Liver (tissue), 9 donors: ENCODE results near the gene AP2A2. TPM values are rescaled to one million over a fixed set of nuclear protein-coding genes. Genes with fewer than 3 reads are reported as not detected.

ENCODE experiments used
- DNase-seq: peaks from one replicate; pipeline ENCODE4 v3.0.0-alpha.2; 2017; ENCODE audit warnings: low spot score
- H3K27ac ChIP-seq, 2 donors: one replicate each; pipeline ENCODE4 v1.7.0; 2013; ENCODE audit warnings: inconsistent platforms in 2 of 2, low read length in 2 of 2, control low read depth in 1 of 2, low read depth in 1 of 2, mild to moderate bottlenecking in 1 of 2
- H3K27me3 ChIP-seq, 4 donors: one replicate each; pipeline versions ENCODE4 v1.6.1 to v1.7.0; 2013; ENCODE audit warnings: low read length in 3 of 4, inconsistent platforms in 1 of 4, mild to moderate bottlenecking in 1 of 4, moderate library complexity in 1 of 4; ENCODE audit not compliant: control insufficient read depth in 4 of 4, insufficient read depth in 4 of 4
- H3K36me3 ChIP-seq, 4 donors: one replicate each; pipeline versions ENCODE4 v1.6.1 to v1.7.0; 2013; ENCODE audit warnings: low read length in 3 of 4, mild to moderate bottlenecking in 3 of 4, low read depth in 1 of 4, moderate library complexity in 1 of 4; ENCODE audit not compliant: control insufficient read depth in 4 of 4, insufficient read depth in 3 of 4
- H3K4me1 ChIP-seq, 4 donors: one replicate each; pipeline versions ENCODE4 v1.6.1 to v1.7.0; 2013; ENCODE audit warnings: low read length in 3 of 4, mild to moderate bottlenecking in 3 of 4, moderate library complexity in 1 of 4; ENCODE audit not compliant: control insufficient read depth in 4 of 4, insufficient read depth in 4 of 4
- H3K4me3 ChIP-seq, 3 donors: one replicate each; pipeline versions ENCODE4 v1.6.1 to v1.7.0; 2013; ENCODE audit warnings: low read length in 3 of 3, control low read depth in 1 of 3, low read depth in 1 of 3, mild to moderate bottlenecking in 1 of 3
- H3K9ac ChIP-seq, 2 donors: one replicate each; pipeline ENCODE4 v1.7.0; 2013; ENCODE audit warnings: low read length in 2 of 2, mild to moderate bottlenecking in 2 of 2, moderate library complexity in 2 of 2, control low read depth in 1 of 2, low read depth in 1 of 2
- H3K9me3 ChIP-seq, 4 donors: one replicate each; pipeline versions ENCODE4 v1.6.1 to v1.7.0; 2013; ENCODE audit warnings: low read length in 3 of 4; ENCODE audit not compliant: control insufficient read depth in 4 of 4
- EGR1 ChIP-seq, 2 donors: IDR thresholded peaks; 2 replicates each; pipeline ENCODE4 v1.6.1; 2016 to 2018; ENCODE audit warnings: antibody characterized with exemption in 2 of 2, low read depth in 2 of 2
- FOXA1 ChIP-seq: IDR thresholded peaks from 2 replicates; pipeline ENCODE4 v1.6.1; 2016; ENCODE audit warnings: antibody characterized with exemption
- FOXA2 ChIP-seq: IDR thresholded peaks from 2 replicates; pipeline ENCODE4 v1.6.1; 2016; ENCODE audit warnings: antibody characterized with exemption
- GABPA ChIP-seq, 2 donors: IDR thresholded peaks in 1 of 2; conservative IDR thresholded peaks in 1 of 2; 2 replicates each; pipeline ENCODE4 v1.6.1; 2016; ENCODE audit warnings: antibody characterized with exemption in 2 of 2, mild to moderate bottlenecking in 1 of 2, moderate library complexity in 1 of 2
- HNF4A ChIP-seq, 2 donors: conservative IDR thresholded peaks; 2 replicates each; pipeline ENCODE4 v1.6.1; 2016; ENCODE audit warnings: antibody characterized with exemption in 2 of 2, mild to moderate bottlenecking in 2 of 2
- HNF4G ChIP-seq: IDR thresholded peaks from 2 replicates; pipeline ENCODE4 v1.6.1; 2016; ENCODE audit warnings: antibody characterized with exemption
- JUND ChIP-seq, 2 donors: IDR thresholded peaks; 2 replicates each; pipeline ENCODE4 v1.6.1; 2016; ENCODE audit warnings: antibody characterized with exemption in 2 of 2
- NR2F2 ChIP-seq: IDR thresholded peaks from 2 replicates; pipeline ENCODE4 v1.6.1; 2016; ENCODE audit warnings: antibody characterized with exemption
- RAD21 ChIP-seq, 2 donors: IDR thresholded peaks; 2 replicates each; pipeline ENCODE4 v1.6.1; 2016; ENCODE audit warnings: antibody characterized with exemption in 2 of 2, mild to moderate bottlenecking in 2 of 2
- RXRA ChIP-seq, 2 donors: IDR thresholded peaks; 2 replicates each; pipeline ENCODE4 v1.6.1; 2017 to 2018; ENCODE audit warnings: antibody characterized with exemption in 2 of 2, mild to moderate bottlenecking in 1 of 2
- SP1 ChIP-seq: IDR thresholded peaks from 2 replicates; pipeline ENCODE4 v1.6.1; 2018; ENCODE audit warnings: antibody characterized with exemption, mild to moderate bottlenecking
- TAF1 ChIP-seq: conservative IDR thresholded peaks from 2 replicates; pipeline ENCODE4 v1.6.1; 2016; ENCODE audit warnings: antibody characterized with exemption, mild to moderate bottlenecking
- YY1 ChIP-seq: IDR thresholded peaks from 2 replicates; pipeline ENCODE4 v1.6.1; 2016; ENCODE audit warnings: antibody characterized with exemption, mild to moderate bottlenecking
- WGBS: extraction: QIAGEN DNeasy Blood & Tissue Kit; methylation state at CpG from one replicate; pipeline ENCODE4 v1.1.7; 2013; 5-methylcytosine and 5-hydroxymethylcytosine counted together
- polyA plus RNA-seq, 2 donors: library from polyadenylated mRNA; stranded (reverse) in 1 of 2; unstranded in 1 of 2; fragments of 200-250 nt in 1 of 2; fragments of >200 nt in 1 of 2; fragmentation: Nextera tagmentation in 1 of 2; extraction: Ambion mirVana in 1 of 2; gene quantifications; one replicate each; pipeline versions ENCODE4 v1.2.1 to v1.2.3, GENCODE V29; 2013 to 2015
- total RNA-seq, 2 donors: library from RNA; depleted of rRNA; stranded (reverse); fragments of >200 nt; gene quantifications; one replicate each; pipeline ENCODE4 v1.2.3, GENCODE V29; 2014
- TF ChIP-seq, protein P1 (sequence below): IDR thresholded peaks from 2 replicates; pipeline ENCODE4 v1.6.1; 2016; ENCODE audit warnings: antibody characterized with exemption
- TF ChIP-seq, protein P2 (sequence below): fragments of 150-350 bp; IDR thresholded peaks from 2 replicates; pipeline ENCODE4 v1.5.1; 2017; ENCODE audit warnings: improper control_type of control experiment, low read depth, low read length; ENCODE audit not compliant: missing input control
- TF ChIP-seq, protein P3 (sequence below): IDR thresholded peaks from 2 replicates; pipeline ENCODE4 v1.6.1; 2016; ENCODE audit warnings: antibody characterized with exemption
- TF ChIP-seq, protein P4 (sequence below): IDR thresholded peaks from 2 replicates; pipeline ENCODE4 v1.6.1; 2016; ENCODE audit warnings: antibody characterized with exemption, mild to moderate bottlenecking
- TF ChIP-seq, protein P5 (sequence below): IDR thresholded peaks from 2 replicates; pipeline ENCODE4 v1.6.1; 2016; ENCODE audit warnings: antibody characterized with exemption
- donor health status: healthy.
- donor health status: healthy.
- donor health status: healthy.
- donor health status: healthy.
- donor health status: healthy.

Gene AP2A2
- total and polyA plus RNA-seq, 4 donors, result 20.5 to 39.7 (median 23.8) TPM

DNA sequence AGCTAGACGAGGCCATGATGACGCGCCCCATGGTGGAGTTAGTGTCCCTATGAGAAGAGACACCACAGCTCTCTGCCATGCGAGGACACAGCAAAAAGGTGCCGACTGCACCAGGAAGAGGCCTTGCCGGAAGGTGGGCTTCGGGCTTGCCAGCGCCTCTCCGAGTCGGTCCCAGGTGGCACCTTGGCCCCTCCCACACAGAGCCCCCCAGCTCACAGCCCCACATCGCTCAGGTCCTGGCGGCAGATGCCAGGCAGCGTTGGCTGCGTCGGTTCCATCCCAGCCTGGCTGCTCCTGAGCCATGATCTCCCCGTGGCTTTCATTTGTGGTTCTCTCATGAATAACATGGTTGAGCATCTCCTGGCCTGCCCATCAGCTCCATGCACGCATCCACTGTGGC lies 39.1 kb upstream of the AP2A2 start:
- H3K9me3 ChIP-seq, result no peaks in the 10 kb centered on the region
- no peak overlapping the region for H3K4me3 ChIP-seq
- 98% methylated on average over 17 of the region's 17 CpGs for WGBS
- H3K36me3 ChIP-seq, result peaks cover 3 to 42% (median 14%) of the 10 kb centered on the region in 4 donors
- H3K27me3 ChIP-seq, result no peaks in the 10 kb centered on the region
- TF ChIP-seq JUND (IDR thresholded peaks at IDR 0.05) (no peak), SP1 (no peak), EGR1 (IDR thresholded peaks at IDR 0.05; ENCODE audit: low read depth in 2 of 2) (no peak), HNF4A (conservative IDR thresholded peaks at IDR 0.05) (no peak), GABPA (IDR thresholded peaks at IDR 0.05 in 1 of 2, conservative IDR thresholded peaks at IDR 0.05 in 1 of 2) (no peak), FOXA1 (no peak), FOXA2 (no peak), RAD21 (IDR thresholded peaks at IDR 0.05) (no peak), HNF4G (no peak), RXRA (IDR thresholded peaks at IDR 0.05) (no peak)
- TF ChIP-seq, protein P1, sequence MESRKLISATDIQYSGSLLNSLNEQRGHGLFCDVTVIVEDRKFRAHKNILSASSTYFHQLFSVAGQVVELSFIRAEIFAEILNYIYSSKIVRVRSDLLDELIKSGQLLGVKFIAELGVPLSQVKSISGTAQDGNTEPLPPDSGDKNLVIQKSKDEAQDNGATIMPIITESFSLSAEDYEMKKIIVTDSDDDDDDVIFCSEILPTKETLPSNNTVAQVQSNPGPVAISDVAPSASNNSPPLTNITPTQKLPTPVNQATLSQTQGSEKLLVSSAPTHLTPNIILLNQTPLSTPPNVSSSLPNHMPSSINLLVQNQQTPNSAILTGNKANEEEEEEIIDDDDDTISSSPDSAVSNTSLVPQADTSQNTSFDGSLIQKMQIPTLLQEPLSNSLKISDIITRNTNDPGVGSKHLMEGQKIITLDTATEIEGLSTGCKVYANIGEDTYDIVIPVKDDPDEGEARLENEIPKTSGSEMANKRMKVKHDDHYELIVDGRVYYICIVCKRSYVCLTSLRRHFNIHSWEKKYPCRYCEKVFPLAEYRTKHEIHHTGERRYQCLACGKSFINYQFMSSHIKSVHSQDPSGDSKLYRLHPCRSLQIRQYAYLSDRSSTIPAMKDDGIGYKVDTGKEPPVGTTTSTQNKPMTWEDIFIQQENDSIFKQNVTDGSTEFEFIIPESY, result no peak
- TF ChIP-seq, protein P2, sequence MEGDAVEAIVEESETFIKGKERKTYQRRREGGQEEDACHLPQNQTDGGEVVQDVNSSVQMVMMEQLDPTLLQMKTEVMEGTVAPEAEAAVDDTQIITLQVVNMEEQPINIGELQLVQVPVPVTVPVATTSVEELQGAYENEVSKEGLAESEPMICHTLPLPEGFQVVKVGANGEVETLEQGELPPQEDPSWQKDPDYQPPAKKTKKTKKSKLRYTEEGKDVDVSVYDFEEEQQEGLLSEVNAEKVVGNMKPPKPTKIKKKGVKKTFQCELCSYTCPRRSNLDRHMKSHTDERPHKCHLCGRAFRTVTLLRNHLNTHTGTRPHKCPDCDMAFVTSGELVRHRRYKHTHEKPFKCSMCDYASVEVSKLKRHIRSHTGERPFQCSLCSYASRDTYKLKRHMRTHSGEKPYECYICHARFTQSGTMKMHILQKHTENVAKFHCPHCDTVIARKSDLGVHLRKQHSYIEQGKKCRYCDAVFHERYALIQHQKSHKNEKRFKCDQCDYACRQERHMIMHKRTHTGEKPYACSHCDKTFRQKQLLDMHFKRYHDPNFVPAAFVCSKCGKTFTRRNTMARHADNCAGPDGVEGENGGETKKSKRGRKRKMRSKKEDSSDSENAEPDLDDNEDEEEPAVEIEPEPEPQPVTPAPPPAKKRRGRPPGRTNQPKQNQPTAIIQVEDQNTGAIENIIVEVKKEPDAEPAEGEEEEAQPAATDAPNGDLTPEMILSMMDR, result no peak
- TF ChIP-seq, protein P3, sequence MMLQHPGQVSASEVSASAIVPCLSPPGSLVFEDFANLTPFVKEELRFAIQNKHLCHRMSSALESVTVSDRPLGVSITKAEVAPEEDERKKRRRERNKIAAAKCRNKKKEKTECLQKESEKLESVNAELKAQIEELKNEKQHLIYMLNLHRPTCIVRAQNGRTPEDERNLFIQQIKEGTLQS, result no peak
- no peak overlapping the region for H3K27ac ChIP-seq
- no peak overlapping the region for H3K9ac ChIP-seq
- H3K4me1 ChIP-seq, result no peaks in the 10 kb centered on the region
- no peak for DNase-seq

DNA sequence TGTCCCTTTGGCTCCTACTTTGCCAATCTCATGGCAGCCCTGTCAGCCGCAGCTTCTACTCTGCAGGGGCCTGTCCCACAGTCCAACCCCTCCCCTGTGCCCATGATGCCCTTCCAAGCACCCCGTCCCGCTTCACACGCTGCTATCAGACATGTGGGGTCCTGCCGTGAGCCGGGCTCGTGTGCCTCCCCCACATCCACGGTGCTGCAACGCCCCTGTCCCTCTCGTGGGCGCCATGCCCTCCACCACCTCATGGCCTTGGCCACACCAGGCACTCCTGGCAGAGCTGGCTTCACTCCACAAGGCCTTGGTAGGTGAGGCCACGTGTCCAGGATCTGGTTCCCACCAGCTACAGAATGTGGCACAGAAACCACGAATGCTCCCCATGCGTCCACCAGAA lies 38.1 kb upstream of the AP2A2 start:
- TF ChIP-seq, protein P2, result no peak
- no peak for TF ChIP-seq YY1
- TF ChIP-seq, protein P1, result no peak
- TF ChIP-seq, protein P3, result no peak
- TF ChIP-seq EGR1 (IDR thresholded peaks at IDR 0.05; ENCODE audit: low read depth in 2 of 2), result no peak
- no peak for TF ChIP-seq GABPA (IDR thresholded peaks at IDR 0.05 in 1 of 2, conservative IDR thresholded peaks at IDR 0.05 in 1 of 2)
- TF ChIP-seq NR2F2, result no peak
- TF ChIP-seq TAF1, result no peak
- TF ChIP-seq, protein P4, sequence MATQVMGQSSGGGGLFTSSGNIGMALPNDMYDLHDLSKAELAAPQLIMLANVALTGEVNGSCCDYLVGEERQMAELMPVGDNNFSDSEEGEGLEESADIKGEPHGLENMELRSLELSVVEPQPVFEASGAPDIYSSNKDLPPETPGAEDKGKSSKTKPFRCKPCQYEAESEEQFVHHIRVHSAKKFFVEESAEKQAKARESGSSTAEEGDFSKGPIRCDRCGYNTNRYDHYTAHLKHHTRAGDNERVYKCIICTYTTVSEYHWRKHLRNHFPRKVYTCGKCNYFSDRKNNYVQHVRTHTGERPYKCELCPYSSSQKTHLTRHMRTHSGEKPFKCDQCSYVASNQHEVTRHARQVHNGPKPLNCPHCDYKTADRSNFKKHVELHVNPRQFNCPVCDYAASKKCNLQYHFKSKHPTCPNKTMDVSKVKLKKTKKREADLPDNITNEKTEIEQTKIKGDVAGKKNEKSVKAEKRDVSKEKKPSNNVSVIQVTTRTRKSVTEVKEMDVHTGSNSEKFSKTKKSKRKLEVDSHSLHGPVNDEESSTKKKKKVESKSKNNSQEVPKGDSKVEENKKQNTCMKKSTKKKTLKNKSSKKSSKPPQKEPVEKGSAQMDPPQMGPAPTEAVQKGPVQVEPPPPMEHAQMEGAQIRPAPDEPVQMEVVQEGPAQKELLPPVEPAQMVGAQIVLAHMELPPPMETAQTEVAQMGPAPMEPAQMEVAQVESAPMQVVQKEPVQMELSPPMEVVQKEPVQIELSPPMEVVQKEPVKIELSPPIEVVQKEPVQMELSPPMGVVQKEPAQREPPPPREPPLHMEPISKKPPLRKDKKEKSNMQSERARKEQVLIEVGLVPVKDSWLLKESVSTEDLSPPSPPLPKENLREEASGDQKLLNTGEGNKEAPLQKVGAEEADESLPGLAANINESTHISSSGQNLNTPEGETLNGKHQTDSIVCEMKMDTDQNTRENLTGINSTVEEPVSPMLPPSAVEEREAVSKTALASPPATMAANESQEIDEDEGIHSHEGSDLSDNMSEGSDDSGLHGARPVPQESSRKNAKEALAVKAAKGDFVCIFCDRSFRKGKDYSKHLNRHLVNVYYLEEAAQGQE, result no peak
- TF ChIP-seq RXRA (IDR thresholded peaks at IDR 0.05), result no peak
- TF ChIP-seq FOXA2, result no peak
- TF ChIP-seq JUND (IDR thresholded peaks at IDR 0.05), result no peak
- TF ChIP-seq, protein P5, sequence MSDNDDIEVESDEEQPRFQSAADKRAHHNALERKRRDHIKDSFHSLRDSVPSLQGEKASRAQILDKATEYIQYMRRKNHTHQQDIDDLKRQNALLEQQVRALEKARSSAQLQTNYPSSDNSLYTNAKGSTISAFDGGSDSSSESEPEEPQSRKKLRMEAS, result no peak
- no peak for TF ChIP-seq FOXA1
- TF ChIP-seq RAD21 (IDR thresholded peaks at IDR 0.05), result no peak
- TF ChIP-seq SP1, result no peak
- TF ChIP-seq HNF4G, result no peak
- TF ChIP-seq HNF4A (conservative IDR thresholded peaks at IDR 0.05), result no peak
- H3K27me3 ChIP-seq, result no peaks in the 10 kb centered on the region
- peaks cover 3 to 41% (median 11%) of the 10 kb centered on the region in 4 donors for H3K36me3 ChIP-seq
- no peaks in the 10 kb centered on the region for H3K4me1 ChIP-seq
- no peak for DNase-seq
- no peaks in the 10 kb centered on the region for H3K9me3 ChIP-seq
- H3K9ac ChIP-seq, result no peak overlapping the region
- H3K4me3 ChIP-seq, result no peak overlapping the region
- 96% methylated on average over 14 of the region's 14 CpGs for WGBS
- no peak overlapping the region for H3K27ac ChIP-seq
